Articular chondrocyte of knee joint (primary cell): ENCODE results near the gene CEP131. TPM values are rescaled to one million over a fixed set of nuclear protein-coding genes. Genes with fewer than 3 reads are reported as not detected.

Experiments
- total RNA-seq: library from RNA; depleted of rRNA; stranded (reverse); fragments of >200 nt; gene quantifications from 2 replicates; pipeline ENCODE4 v1.2.3, GENCODE V29; 2012

The CEP131 gene
- 6.1 and 6.7 TPM in 2 replicates for total RNA-seq

GRCh38 chr17:81222906-81223761, at the start of gene CEP131:
Gene CEP131 (minus strand): TSS chr17:81222965. CDS start chr17:81220056, 2,909 bp downstream.

GRCh38 chr17:81238815-81239713, 16.3 kb upstream of the CEP131 start, which contains the start of the genes NDUFAF8 and TEPSIN:
Gene NDUFAF8 (plus strand): TSS chr17:81239318. CDS start chr17:81239364, 46 bp downstream.
Gene TEPSIN (minus strand): TSS chr17:81239055. CDS start chr17:81239033, 22 bp downstream.

GRCh38 chr17:81166033-81166492, 56.7 kb downstream of the CEP131 start, which contains the start of gene AATK:
Gene AATK (minus strand): TSS chr17:81166221. CDS start chr17:81165992, 229 bp downstream.

GRCh38 chr17:81165246-81166032, 57.3 kb downstream of the CEP131 start, which contains the start of gene PVALEF:
Gene PVALEF (plus strand): TSS chr17:81165507. CDS start chr17:81181227, 15,720 bp downstream.

Other genes starting within 250 kb of the CEP131 start
- 18.2 and 19.6 TPM in 2 replicates for gene CHMP6, start 231.1 kb downstream of the CEP131 start, total RNA-seq
- gene BAIAP2, start 187.8 kb downstream of the CEP131 start, total RNA-seq = 26.0 and 45.4 TPM in 2 replicates
- gene PVALEF, start 57.5 kb downstream of the CEP131 start, total RNA-seq = not detected in 2 replicates
- gene AATK, start 56.7 kb downstream of the CEP131 start, total RNA-seq = under 0.01 and 0.22 TPM in 2 replicates
- gene TEPSIN, start 16.1 kb upstream of the CEP131 start, total RNA-seq = 12.9 and 17.3 TPM in 2 replicates
- 13.5 and 17.0 TPM in 2 replicates for gene NDUFAF8, start 16.4 kb upstream of the CEP131 start, total RNA-seq
- gene SLC38A10, start 72.3 kb upstream of the CEP131 start, total RNA-seq = 67.0 and 71.6 TPM in 2 replicates
- gene BAHCC1, start 172.5 kb upstream of the CEP131 start, total RNA-seq = 10.1 and 14.4 TPM in 2 replicates